IPS-11a (cell line): ENCODE results near the gene PAPLN.
"Not testable (repeated sequence)": the region's sequence is repeated elsewhere in the genome, so short reads cannot be mapped to it uniquely, and the experiment has no call there.

Experiments used
- H3K4me3 ChIP-seq: one replicate; pipeline ENCODE4 v1.5.1; 2013; ENCODE audit warnings: low read depth, low read length, control low read depth

The PAPLN gene

GRCh38 chr14:73237219-73237785 lies at the start of gene PAPLN:
TSS of gene PAPLN (plus strand) at chr14:73237506. CDS start at chr14:73239779, 2,273 bp downstream.
- peak within 1 kb of the TSS; percentile 47 for H3K4me3 ChIP-seq

GRCh38 chr14:73188501-73188911 lies 48.8 kb upstream of the PAPLN start:
- H3K4me3 ChIP-seq, result no peak overlapping the region

- H3K4me3 ChIP-seq, result no peak overlapping the region
These were observed 47.7 kb upstream of the PAPLN start for GRCh38 chr14:73189651-73190050.

DNA sequence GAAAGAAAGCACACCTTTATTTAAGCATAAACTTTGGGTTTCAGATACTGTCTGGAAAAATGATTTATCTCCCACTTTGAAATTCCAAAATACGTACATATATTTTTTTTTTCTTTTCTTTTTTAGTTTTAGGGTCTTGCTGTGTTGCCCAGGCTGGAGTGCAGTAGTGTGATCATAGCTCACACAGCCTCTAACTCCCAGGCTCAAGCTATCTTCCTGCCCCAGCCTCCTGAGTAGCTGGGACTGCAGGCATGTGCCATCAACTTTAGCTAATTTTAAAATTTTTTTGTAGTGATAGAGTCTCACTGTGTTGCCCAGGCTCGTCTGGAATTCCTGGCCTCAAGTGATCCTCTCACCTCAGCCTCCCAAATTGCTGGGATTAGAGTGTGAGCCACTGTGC lies 45.9 kb upstream of the PAPLN start:
- no peak overlapping the region for H3K4me3 ChIP-seq

DNA sequence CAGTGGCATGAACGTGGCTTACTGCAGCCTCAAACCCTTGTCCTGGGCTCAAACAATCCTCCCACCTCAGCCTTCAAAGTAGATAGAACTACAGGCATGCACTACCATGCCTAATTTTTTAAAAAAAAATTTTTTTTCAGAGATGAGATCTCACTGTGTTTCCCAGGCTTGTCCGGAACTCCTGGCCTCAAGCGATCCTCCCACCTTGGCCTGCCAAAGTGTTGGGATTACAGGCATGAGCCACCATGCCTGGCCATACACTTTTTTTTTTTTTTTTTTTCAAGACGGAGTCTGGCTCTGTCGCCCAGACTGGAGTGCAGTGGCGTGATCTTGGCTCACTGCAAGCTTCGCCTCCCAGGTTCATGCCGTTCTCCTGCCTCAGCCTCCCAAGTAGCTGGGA lies 43.0 kb upstream of the PAPLN start:
- not testable (repeated sequence) for H3K4me3 ChIP-seq

DNA sequence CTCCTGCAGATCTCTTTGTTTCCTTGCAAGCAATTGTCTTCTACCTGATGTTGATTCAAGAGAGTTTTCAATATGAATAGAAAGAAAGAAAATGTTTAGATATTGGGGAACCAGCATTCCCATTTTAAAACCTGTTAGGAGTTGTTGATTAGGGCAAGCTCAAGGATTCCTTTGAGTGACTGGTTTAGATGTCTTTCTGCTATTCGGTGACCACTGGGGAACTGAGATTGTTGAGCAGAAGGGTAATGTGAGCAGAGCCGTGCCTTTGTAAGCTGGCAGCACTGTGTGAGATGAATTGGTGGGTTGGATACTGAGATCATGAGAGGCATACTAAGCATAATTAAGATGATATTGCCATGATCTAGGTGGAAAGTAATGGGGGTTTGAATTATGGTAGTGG lies 39.1 kb upstream of the PAPLN start:
- H3K4me3 ChIP-seq, result no peak overlapping the region

DNA sequence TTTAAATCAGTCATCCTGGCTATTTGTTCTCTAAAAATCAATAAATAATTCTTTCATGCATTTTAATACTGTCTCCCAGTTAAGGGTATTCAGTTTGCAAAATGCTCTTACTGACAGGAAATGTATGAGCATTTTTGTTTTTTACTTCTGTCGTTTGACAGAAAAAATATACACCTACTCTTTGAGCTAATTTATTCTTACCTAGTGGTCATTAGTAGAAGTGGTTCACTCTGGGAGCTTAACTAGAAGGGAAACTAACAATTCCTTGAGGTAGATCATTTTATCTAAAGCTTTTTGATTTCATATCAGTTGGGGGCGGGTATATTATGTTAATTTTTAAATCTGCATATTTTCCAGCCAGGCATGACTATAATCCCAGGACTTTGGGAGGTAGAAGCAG lies 33.8 kb upstream of the PAPLN start:
- H3K4me3 ChIP-seq, result no peak overlapping the region

DNA sequence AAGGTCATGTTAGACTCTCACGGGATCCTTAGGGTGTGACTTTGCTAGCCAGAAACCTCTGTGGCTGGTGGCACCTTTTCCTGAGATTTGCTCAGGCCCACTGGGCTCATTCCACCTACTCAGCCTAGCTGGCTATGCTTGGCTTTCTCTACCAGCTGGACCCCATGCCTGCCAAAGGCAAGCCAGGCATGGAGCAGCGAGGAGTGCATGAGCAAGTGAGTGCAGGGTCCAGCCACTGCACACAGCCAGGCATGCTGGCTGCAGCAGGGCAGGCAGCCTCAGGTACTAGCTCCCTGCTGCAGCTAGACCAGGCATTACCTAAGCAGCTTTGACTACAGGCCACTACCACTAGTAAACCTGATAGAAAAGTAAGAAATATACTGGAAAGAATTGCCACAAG lies 29.7 kb upstream of the PAPLN start:
- H3K4me3 ChIP-seq, result no peak overlapping the region

DNA sequence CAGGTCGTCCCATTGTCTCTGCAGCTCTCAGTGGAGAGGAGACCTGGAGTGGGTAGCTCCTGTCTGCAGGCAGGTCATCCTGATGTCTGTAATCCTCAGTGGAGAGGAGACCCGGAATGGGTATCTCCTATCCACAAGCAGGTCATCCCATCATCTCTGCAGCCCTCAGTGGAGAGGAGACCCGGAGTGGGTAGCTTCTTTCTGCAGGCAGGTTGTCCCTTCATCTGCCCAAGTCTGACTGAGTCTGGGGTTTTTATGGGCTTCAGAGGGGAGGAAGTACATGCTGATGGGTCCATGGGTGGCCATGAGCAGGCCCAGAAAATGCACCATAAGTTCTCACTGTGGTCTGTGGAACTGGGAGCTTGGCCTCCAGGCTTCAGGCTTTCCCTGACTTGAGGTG lies 28.9 kb upstream of the PAPLN start:
- no peak overlapping the region for H3K4me3 ChIP-seq

DNA sequence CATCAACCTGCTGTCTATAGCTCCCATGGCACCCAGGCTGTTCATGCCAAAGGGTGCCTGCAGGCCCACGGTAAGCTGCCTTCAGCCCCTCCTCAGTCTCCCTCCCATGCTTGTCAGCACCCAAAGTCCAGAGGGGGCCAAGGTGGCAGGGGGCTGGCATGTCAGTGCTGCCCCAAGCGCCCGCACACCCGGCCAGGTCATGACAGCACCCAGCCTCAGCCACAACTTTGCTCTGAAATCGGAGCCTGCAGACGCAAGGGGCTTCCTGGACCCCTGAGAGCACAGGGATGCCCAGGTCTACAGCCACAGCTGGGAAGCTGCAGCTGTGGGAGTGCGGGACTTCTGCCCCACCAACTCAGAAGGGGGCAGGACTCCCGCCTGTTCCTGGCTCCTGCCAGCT lies 28.5 kb upstream of the PAPLN start:
- no peak overlapping the region for H3K4me3 ChIP-seq

- H3K4me3 ChIP-seq, result no peak overlapping the region
These were observed 27.4 kb upstream of the PAPLN start for GRCh38 chr14:73209953-73210352.

DNA sequence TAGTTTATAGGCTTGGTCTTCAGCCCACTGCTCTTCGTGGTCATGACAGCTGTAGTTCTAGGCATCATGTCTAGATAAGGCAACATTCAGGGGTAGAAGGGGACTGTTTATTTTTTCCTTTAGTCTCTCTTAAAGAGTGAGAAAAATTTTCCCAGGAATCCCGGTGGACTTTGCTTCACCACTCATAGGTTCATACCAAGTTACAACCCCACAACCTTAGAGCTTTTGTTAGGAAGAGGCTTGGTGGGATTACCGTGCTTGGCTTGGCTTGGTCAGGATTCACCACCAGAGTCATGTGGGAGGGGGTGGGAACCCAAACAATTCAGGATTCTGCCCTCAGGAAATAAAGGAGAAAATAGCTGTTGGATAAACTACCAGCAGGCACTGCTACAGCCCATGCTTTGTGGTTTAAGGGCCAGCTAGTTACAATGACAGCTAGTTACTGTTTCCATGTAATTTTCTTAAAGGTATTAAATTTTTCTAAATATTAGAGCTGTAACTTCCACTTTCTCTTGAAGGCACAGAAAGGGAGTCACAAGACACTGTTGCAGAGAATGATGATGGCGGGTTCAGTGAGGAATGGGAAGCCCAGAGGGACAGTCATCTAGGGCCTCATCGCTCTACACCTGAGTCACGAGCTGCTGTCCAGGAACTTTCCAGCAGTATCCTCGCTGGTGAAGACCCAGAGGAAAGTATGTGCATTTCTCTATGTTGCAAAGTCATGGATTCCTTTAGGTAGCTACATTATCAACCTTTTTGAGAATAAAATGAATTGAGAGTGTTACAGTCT lies 25.9 kb upstream of the PAPLN start:
- H3K4me3 ChIP-seq, result no peak overlapping the region

GRCh38 chr14:73216030-73216429 lies 21.3 kb upstream of the PAPLN start:
- H3K4me3 ChIP-seq, result no peak overlapping the region

DNA sequence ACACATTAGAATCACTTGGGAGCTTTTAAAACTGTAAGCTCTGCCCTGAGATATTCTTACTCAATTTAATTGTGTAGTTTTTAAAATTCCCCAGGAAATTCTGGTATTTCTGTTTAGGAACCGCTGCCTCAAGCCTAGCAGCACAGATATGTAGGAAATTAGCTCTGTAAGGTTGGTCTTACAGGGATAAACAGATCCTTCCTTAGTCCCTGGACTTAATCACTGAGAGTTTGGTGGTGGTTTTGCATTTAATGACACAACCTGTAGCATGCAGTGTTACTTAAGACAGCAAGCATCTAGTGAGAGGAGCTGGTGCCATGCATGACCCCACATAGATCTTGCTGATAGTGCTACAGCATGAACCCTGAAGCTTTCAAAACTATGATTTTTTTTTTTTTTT lies 19.9 kb upstream of the PAPLN start:
- H3K4me3 ChIP-seq, result no peak overlapping the region

- no peak overlapping the region for H3K4me3 ChIP-seq
These were observed 17.2 kb upstream of the PAPLN start for GRCh38 chr14:73220061-73220460.

GRCh38 chr14:73220634-73221033 lies 16.7 kb upstream of the PAPLN start:
- H3K4me3 ChIP-seq, result no peak overlapping the region

DNA sequence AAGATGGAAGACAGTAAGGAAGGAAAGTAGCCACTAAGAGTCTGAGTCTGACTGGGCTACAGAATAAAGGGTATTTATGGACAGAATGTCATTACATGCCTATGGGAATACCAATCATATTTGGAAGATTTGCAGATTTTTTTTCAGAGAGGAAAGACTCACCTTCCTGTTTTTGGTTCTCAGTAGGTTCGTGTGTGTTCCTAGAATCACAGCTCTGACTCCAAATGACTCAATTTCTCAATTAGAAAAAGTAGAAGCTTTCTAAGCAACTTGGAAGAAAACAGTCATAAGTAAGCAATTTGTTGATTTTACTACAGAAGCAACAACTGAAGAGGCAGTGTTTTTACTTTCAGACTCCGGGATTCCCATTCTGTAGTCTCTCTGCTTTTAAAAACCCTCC lies 15.4 kb upstream of the PAPLN start:
- H3K4me3 ChIP-seq, result no peak overlapping the region

GRCh38 chr14:73223049-73223448 lies 14.3 kb upstream of the PAPLN start:
- no peak overlapping the region for H3K4me3 ChIP-seq

GRCh38 chr14:73225496-73225895 lies 11.8 kb upstream of the PAPLN start:
- no peak overlapping the region for H3K4me3 ChIP-seq

GRCh38 chr14:73227812-73228781 lies 9.2 kb upstream of the PAPLN start:
- H3K4me3 ChIP-seq, result no peak overlapping the region

DNA sequence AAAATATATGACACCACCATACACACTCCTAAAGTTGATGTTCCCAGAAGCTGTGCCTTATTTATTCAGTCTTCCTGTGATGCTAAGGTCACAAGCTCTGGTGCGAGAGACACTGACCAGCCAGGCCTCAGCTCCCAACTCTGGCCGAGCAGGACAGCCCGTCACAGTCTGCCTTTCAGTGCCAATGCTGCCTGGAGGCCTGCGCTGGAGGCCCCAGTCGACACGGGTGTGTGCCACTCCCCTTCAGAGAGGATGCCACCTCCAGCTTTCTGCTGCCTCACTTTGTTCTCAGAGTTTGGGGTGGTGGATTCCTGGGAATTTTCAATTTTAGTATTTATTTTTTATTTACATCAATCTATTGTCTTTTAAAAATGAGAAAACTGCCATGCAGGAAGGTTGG lies 7.3 kb upstream of the PAPLN start:
- H3K4me3 ChIP-seq, result no peak overlapping the region
